Measurements from ENCODE around the gene VCL.

GRCh38 chr10:74135452-74135851, 137.5 kb downstream of the VCL start:
- TF ChIP-seq TCF12 (IDR thresholded peaks at IDR 0.05; ENCODE audit: low read depth, low read length) (no peak), KDM1A (IDR thresholded peaks at IDR 0.05; ENCODE audit: borderline replicate concordance, low read length) (no peak), SIX5 (IDR thresholded peaks at IDR 0.05; ENCODE audit: low read depth, low read length) (no peak), CEBPB (IDR thresholded peaks at IDR 0.05; ENCODE audit: low read depth, low read length) (no peak), POLR2A (IDR thresholded peaks at IDR 0.05; ENCODE audit: control extremely low read depth in 1 of 2, low read depth in 2 of 2, low read length in 2 of 2) (no peak)
- TF ChIP-seq, protein P1, sequence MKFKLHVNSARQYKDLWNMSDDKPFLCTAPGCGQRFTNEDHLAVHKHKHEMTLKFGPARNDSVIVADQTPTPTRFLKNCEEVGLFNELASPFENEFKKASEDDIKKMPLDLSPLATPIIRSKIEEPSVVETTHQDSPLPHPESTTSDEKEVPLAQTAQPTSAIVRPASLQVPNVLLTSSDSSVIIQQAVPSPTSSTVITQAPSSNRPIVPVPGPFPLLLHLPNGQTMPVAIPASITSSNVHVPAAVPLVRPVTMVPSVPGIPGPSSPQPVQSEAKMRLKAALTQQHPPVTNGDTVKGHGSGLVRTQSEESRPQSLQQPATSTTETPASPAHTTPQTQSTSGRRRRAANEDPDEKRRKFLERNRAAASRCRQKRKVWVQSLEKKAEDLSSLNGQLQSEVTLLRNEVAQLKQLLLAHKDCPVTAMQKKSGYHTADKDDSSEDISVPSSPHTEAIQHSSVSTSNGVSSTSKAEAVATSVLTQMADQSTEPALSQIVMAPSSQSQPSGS (IDR thresholded peaks at IDR 0.05; ENCODE audit: low read length): no peak
- TF ChIP-seq, protein P2, sequence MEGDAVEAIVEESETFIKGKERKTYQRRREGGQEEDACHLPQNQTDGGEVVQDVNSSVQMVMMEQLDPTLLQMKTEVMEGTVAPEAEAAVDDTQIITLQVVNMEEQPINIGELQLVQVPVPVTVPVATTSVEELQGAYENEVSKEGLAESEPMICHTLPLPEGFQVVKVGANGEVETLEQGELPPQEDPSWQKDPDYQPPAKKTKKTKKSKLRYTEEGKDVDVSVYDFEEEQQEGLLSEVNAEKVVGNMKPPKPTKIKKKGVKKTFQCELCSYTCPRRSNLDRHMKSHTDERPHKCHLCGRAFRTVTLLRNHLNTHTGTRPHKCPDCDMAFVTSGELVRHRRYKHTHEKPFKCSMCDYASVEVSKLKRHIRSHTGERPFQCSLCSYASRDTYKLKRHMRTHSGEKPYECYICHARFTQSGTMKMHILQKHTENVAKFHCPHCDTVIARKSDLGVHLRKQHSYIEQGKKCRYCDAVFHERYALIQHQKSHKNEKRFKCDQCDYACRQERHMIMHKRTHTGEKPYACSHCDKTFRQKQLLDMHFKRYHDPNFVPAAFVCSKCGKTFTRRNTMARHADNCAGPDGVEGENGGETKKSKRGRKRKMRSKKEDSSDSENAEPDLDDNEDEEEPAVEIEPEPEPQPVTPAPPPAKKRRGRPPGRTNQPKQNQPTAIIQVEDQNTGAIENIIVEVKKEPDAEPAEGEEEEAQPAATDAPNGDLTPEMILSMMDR (IDR thresholded peaks at IDR 0.05; ENCODE audit: control extremely low read depth in 1 of 3, insufficient read depth in 1 of 3, low read depth in 1 of 3, low read length in 3 of 3): no peak
- TF ChIP-seq, protein P3, sequence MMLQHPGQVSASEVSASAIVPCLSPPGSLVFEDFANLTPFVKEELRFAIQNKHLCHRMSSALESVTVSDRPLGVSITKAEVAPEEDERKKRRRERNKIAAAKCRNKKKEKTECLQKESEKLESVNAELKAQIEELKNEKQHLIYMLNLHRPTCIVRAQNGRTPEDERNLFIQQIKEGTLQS (IDR thresholded peaks at IDR 0.05; ENCODE audit: insufficient read depth, low read depth, low read length): no peak
- TF ChIP-seq, protein P4, sequence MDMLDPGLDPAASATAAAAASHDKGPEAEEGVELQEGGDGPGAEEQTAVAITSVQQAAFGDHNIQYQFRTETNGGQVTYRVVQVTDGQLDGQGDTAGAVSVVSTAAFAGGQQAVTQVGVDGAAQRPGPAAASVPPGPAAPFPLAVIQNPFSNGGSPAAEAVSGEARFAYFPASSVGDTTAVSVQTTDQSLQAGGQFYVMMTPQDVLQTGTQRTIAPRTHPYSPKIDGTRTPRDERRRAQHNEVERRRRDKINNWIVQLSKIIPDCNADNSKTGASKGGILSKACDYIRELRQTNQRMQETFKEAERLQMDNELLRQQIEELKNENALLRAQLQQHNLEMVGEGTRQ (IDR thresholded peaks at IDR 0.05; ENCODE audit: low read length): no peak

Data from H1 (cell line).